Activated naive CD4-positive, alpha-beta T cell treated with Interleukin-2 at 50 U/mL for 16 hours (primary cell): ENCODE measurements around the gene ZKSCAN3.
"Not testable (repeated sequence)": the region's sequence is repeated elsewhere in the genome, so short reads cannot be mapped to it uniquely, and the experiment has no call there.

Experiments
- DNase-seq: peaks from one replicate; pipeline ENCODE4 v3.0.0-alpha.2; 2020

Gene ZKSCAN3

GRCh38 chr6:28343898-28344677 is 5.7 kb upstream of the ZKSCAN3 start:
- no peak for DNase-seq

- DNase-seq, result no peak
Observed at GRCh38 chr6:28345201-28345600, 4.5 kb upstream of the ZKSCAN3 start.

- no peak for DNase-seq
Observed at GRCh38 chr6:28347119-28347518, 2.6 kb upstream of the ZKSCAN3 start.

GRCh38 chr6:28349344-28349891 is 329 bp upstream of the ZKSCAN3 start:
- DNase-seq, result no peak

- no peak for DNase-seq
Observed at GRCh38 chr6:28351087-28351486, 1.3 kb downstream of the ZKSCAN3 start.

GRCh38 chr6:28351493-28351925 is 1.8 kb downstream of the ZKSCAN3 start:
- no peak for DNase-seq

- DNase-seq, result no peak
Observed at GRCh38 chr6:28353356-28353755, 3.6 kb downstream of the ZKSCAN3 start.

- no peak for DNase-seq
Observed at GRCh38 chr6:28353981-28354676, 4.4 kb downstream of the ZKSCAN3 start.

- DNase-seq, result no peak
Observed at GRCh38 chr6:28354688-28355554, 5.2 kb downstream of the ZKSCAN3 start.

GRCh38 chr6:28355743-28356665 is 6.3 kb downstream of the ZKSCAN3 start:
- peak; percentile 53 for DNase-seq

- DNase-seq, result no peak
Observed at GRCh38 chr6:28356666-28357020, 6.9 kb downstream of the ZKSCAN3 start.

- no peak for DNase-seq
Observed at GRCh38 chr6:28357036-28357435, 7.3 kb downstream of the ZKSCAN3 start.

GRCh38 chr6:28359562-28359961 is 9.8 kb downstream of the ZKSCAN3 start:
- not testable (repeated sequence) for DNase-seq

- DNase-seq, result no peak
Observed at GRCh38 chr6:28360961-28361360, 11.2 kb downstream of the ZKSCAN3 start.

- DNase-seq, result not testable (repeated sequence)
Observed at GRCh38 chr6:28365590-28365989, 15.8 kb downstream of the ZKSCAN3 start.

- DNase-seq, result no peak
Observed at GRCh38 chr6:28368522-28368921, 18.8 kb downstream of the ZKSCAN3 start.

- no peak for DNase-seq
Observed at GRCh38 chr6:28369463-28369862, 19.7 kb downstream of the ZKSCAN3 start.

- no peak for DNase-seq
Observed at GRCh38 chr6:28370440-28370839, 20.7 kb downstream of the ZKSCAN3 start.

GRCh38 chr6:28371280-28371679 is 21.5 kb downstream of the ZKSCAN3 start:
- no peak for DNase-seq

- no peak for DNase-seq
Observed at GRCh38 chr6:28371706-28372451, 22.1 kb downstream of the ZKSCAN3 start.

- DNase-seq, result no peak
Observed at GRCh38 chr6:28373925-28374324, 24.2 kb downstream of the ZKSCAN3 start.
